Large intestine (tissue), 3 donors: ENCODE data around the gene KLK6. TPM values are rescaled to one million over a fixed set of nuclear protein-coding genes. Genes with fewer than 3 reads are reported as not detected.
A peak's percentile ranks its signal among the peaks of the same experiment; 100 is the strongest.
"Not testable (repeated sequence)": the region's sequence is repeated elsewhere in the genome, so short reads cannot be mapped to it uniquely, and the experiment has no call there.

Source experiments
- DNase-seq, 2 donors: peaks; one replicate each; pipeline versions ENCODE4 v3.0.0 to v3.0.0-alpha.2; 2013
- H3K27ac ChIP-seq: one replicate; pipeline ENCODE4 v1.5.1; 2013; ENCODE audit warnings: low read length
- H3K27me3 ChIP-seq: 2 replicates; pipeline ENCODE4 v1.6.1; 2013; ENCODE audit warnings: low read length; ENCODE audit not compliant: control insufficient read depth, insufficient read depth
- H3K36me3 ChIP-seq: 2 replicates; pipeline ENCODE4 v1.6.1; 2013; ENCODE audit warnings: low read length; ENCODE audit not compliant: control insufficient read depth, insufficient read depth
- H3K4me1 ChIP-seq: one replicate; pipeline ENCODE4 v1.6.1; 2013; ENCODE audit warnings: low read length; ENCODE audit not compliant: control insufficient read depth, insufficient read depth
- H3K4me3 ChIP-seq: one replicate; pipeline ENCODE4 v1.5.1; 2013; ENCODE audit warnings: low read length
- H3K9me3 ChIP-seq: one replicate; pipeline ENCODE4 v1.6.1; 2013; ENCODE audit warnings: mild to moderate bottlenecking, low read depth, low read length, moderate library complexity; ENCODE audit not compliant: control insufficient read depth
- WGBS: methylation state at CpG from one replicate; pipeline ENCODE4 v1.1.5; 2013; ENCODE audit warnings: low lambda C conversion rate; ENCODE audit not compliant: insufficient coverage; 5-methylcytosine and 5-hydroxymethylcytosine counted together
- polyA plus RNA-seq: library from polyadenylated mRNA; unstranded; fragments of 120-200 nt; gene quantifications from one replicate; pipeline ENCODE4 v1.2.1, GENCODE V29; 2013

The KLK6 gene
- polyA plus RNA-seq, 1 donor, result 0.58 TPM

DNA sequence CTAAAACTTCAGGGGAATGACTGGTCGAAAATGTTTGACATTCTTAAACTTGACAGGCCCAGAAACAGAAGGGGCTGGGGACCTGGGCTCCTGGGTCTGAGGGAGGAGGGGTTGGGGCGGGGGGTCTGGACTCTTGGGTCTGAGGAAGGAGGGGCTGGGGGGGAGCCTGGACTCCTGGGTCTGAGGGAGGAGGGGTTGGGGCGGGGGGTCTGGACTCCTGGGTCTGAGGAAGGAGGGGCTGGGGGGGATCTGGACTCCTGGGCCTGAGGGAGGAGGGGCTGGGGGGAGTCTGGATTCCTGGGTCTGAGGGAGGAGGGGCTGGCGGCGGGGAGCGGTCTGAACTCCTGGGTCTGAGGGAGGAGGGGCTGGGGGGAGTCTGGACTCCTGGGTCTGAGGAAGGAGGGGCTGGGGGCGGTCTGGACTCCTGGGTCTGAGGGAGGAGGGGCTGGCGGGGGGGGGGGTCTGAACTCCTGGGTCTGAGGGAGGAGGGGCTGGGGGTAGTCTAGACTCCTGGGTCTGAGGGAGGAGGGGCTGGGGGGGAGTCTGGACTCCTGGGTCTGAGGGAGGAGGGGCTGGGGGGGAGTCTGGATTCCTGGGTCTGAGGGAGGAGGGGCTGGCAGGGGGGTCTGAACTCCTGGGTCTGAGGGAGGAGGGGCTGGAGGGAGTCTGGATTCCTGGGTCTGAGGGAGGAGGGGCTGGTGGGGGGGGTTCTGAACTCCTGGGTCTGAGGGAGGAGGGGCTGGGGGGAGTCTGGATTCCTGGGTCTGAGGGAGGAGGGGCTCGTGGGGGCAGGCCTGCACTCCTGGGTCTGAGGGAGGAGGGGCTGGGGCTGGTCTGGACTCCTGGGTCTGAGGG lies 5.5 kb upstream of the KLK6 start:
- no peak for DNase-seq
- Histone ChIP-seq H3K36me3 (no peaks in the 10 kb centered on the region), H3K27me3 (peaks cover 4% of the 10 kb centered on the region)

DNA sequence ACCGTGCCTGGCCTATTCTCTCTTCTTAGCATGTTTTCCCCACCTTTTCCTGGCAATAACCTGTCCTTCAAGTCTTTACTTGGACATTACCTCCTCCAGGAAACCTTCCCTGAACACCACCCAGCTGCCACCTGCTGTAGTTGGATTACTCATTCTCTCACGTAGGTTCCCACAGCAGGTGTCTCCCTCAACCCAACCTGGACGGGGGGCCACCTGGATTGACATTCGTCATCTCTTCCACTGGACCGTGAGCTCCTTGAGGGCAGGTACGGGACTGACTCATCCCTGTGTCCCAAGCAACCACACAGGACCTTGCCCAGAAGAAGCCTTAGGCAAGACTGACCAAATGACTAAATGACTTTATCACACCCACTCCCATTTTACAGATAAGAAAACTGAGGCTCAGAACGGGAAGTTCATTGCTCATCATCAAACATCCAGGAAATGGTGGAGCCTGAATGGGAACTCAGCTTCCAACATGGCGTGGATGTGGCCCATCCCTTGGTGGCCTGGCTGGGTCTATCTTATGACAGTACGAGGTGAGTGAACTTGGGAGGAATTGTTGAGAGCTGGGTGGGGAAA lies 3.5 kb upstream of the KLK6 start:
- H3K9me3 ChIP-seq, result no peaks in the 10 kb centered on the region
- H3K4me3 ChIP-seq, result no peak overlapping the region
- DNase-seq, result no peak
- WGBS, result no CpG with 5 or more reads among the region's 9 CpGs
- H3K36me3 ChIP-seq, result no peaks in the 10 kb centered on the region
- peaks cover 4% of the 10 kb centered on the region for H3K27me3 ChIP-seq
- H3K27ac ChIP-seq, result no peak overlapping the region
- H3K4me1 ChIP-seq, result no peaks in the 10 kb centered on the region

More for the DNA sequence above, 5.5 kb upstream of the KLK6 start:
- Histone ChIP-seq H3K9me3 (no peaks in the 10 kb centered on the region), H3K4me1 (no peaks in the 10 kb centered on the region), H3K4me3 (no peak overlapping the region), H3K27ac (no peak overlapping the region)
- WGBS, result no CpG with 5 or more reads among the region's 9 CpGs

DNA sequence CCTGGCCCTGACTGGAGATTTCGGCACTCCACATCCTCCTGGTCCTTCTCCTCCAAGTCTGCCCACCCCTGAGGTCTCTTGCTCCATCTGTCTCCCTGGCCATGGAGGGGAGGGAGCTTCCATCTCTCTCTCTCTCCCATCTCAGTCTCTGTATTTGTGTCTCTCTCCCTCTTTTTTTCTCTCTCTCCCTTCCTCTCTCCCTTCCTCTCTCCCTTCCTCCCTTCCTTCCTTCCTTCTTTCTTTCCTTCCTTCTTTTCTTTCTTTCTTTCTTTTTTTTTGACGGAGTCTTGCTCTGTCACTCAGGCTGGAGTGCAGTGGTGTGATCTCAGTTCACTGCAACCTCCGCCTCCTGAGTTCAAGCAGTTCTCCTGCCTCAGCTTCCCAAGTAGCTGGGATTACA lies 419 bp upstream of the KLK6 start:
- H3K27ac ChIP-seq, H3K27me3 ChIP-seq, H3K4me1 ChIP-seq, H3K36me3 ChIP-seq, H3K4me3 ChIP-seq, H3K9me3 ChIP-seq, DNase-seq: not testable (repeated sequence)
- 83% methylated on average over 1 of the region's 3 CpGs for WGBS

DNA sequence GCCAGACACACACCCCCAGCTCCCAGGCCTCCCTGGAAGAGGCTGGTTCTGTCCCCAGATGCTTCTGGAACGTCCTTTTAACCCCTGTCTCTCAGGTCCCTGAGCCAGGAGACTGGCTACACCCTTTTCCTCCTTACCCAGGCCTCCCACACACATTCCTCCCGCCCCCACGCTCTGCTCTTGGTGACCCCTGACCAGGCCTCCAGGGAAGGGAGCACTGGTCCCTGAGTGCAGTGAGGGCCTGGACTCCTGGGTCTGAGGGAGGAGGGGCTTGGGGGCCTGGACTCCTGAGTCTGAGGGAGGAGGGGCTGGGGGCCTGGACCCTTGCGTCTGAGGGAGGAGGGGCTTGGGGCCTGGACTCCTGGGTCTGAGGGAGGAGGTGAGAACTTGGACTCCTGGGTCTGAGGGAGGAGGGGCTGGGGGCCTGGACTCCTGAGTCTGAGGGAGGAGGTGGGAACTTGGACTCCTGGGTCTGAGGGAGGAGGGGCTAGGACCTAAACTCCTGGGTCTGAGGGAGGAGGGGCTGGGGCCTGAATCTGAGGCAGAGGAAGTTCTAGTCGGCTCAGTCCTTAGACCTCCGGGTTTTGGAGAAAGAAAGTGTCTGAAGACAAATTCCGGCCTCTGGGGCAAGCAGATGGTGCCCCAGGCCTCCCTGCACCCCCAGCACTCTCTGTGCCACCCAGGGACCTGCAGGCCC lies 527 bp downstream of the KLK6 start:
- Histone ChIP-seq H3K36me3 (no peaks in the 10 kb centered on the region), H3K27me3 (no peaks in the 10 kb centered on the region), H3K4me1 (no peaks in the 10 kb centered on the region), H3K4me3 (no peak overlapping the region), H3K9me3 (no peaks in the 10 kb centered on the region), H3K27ac (no peak overlapping the region)
- no peak for DNase-seq
- no CpG with 5 or more reads among the region's 7 CpGs for WGBS

DNA sequence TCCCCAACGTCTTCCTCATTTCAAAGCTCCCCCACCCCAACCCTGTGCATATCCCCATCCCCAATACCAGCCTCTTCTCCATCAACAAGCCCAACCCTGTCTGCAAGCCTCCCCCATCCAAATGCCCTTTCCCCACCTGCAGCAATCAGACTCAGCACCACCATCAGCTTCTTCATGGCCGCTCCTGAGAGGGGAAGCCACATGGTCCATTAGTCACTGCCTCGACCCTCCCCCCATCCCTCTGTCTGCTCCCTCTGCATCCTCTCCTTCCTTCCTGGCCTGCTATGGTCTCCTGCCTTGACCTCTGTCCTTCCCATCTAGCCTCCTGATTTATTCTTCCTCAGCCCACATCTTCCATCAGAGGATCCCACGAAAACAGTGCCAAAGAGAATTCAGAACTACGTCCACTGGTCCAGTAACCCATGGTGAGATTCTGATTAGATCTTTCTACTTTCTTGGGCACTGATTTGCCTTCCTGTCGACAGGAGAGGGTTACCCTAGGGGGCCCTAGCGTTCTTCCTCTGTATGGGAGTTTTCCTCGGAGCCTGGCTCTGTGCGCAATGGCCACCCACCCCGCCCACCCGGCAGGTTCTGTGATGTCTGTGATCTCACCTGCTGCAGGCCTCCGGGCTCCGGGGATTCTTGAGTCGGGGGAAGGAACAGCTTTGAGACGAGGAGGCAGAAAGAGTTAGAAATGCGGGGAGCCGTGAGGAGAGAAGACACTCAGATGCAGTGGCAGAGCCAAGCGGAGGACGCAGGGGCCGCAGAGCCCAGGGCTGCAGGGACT lies 1.3 kb downstream of the KLK6 start:
- H3K27me3 ChIP-seq, result no peaks in the 10 kb centered on the region
- no CpG with 5 or more reads among the region's 20 CpGs for WGBS
- no peaks in the 10 kb centered on the region for H3K4me1 ChIP-seq
- H3K4me3 ChIP-seq, result no peak overlapping the region
- H3K9me3 ChIP-seq, result no peaks in the 10 kb centered on the region
- no peak overlapping the region for H3K27ac ChIP-seq
- no peak for DNase-seq
- no peaks in the 10 kb centered on the region for H3K36me3 ChIP-seq

DNA sequence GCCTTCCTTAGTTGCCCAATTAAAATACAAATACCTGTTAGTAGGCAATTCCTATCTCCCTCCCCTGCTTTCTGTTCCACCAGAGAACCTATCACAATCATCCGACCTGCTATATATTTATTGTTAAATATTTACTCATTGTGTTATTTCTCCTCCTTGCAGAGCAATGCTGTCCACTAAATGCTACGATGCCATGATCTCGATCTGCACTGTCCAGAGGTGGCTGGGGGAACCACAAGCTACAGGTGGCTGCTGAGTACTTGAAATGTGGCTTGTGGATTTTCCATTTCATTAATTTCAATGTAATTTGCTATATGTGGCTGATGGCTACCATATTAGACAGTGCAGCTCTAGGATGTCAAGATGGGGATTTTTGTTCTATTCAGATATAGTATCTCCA lies 5.1 kb downstream of the KLK6 start:
- no peak for DNase-seq
- Histone ChIP-seq H3K36me3 (no peaks in the 10 kb centered on the region), H3K4me1 (no peaks in the 10 kb centered on the region), H3K4me3 (no peak overlapping the region), H3K9me3 (no peaks in the 10 kb centered on the region), H3K27me3 (no peaks in the 10 kb centered on the region), H3K27ac (no peak overlapping the region)
- WGBS, result no CpG with 5 or more reads among the region's 3 CpGs

DNA sequence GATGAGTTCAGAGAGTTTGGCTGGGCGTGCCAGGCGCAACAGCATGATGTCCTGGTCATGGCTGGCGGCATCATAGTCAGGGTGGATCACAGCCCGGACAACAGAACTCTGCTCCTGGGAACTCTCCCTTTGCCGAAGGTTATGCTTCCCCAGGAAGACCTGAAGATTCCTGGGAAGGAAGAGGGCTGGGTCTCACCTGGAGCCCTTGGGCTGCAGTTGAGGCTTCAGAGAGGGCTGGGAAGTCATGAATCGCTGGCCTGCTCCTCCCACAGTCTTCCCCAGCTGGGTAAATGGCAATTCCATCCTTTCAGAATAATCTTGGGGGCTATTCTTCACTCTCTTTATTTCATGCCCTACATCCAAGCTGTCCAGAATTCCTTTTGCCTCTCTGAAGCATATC lies 6.0 kb downstream of the KLK6 start:
- H3K36me3 ChIP-seq, result no peaks in the 10 kb centered on the region
- H3K4me3 ChIP-seq, result no peak overlapping the region
- H3K9me3 ChIP-seq, result no peaks in the 10 kb centered on the region
- no peak overlapping the region for H3K27ac ChIP-seq
- H3K4me1 ChIP-seq, result no peaks in the 10 kb centered on the region
- DNase-seq, result no peak
- no CpG with 5 or more reads among the region's 6 CpGs for WGBS
- no peaks in the 10 kb centered on the region for H3K27me3 ChIP-seq

DNA sequence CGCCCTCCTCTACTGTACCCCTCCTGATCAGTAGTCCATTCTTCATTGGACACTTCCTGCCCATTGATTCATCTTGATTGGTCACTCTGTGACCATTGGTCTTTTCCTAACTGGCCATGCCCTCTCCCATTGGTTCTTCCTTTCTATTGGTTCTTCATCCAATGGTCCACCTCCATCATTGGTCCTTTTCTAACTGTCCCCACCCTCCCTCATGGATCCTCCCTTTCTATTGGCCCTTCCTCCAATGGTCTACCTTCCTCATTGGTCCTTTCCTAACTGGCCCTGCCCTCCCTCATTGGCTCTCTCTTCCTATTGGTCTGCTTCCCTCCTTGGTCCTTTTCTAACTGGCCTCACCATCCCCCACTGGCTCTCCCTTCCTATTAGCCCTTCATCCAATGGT lies 7.1 kb downstream of the KLK6 start:
- Histone ChIP-seq H3K4me3 (no peak overlapping the region), H3K27me3 (no peaks in the 10 kb centered on the region), H3K4me1 (no peaks in the 10 kb centered on the region), H3K36me3 (no peaks in the 10 kb centered on the region), H3K27ac (no peak overlapping the region), H3K9me3 (no peaks in the 10 kb centered on the region)
- no CpG with 5 or more reads among the region's 1 CpG for WGBS
- DNase-seq, result no peak

DNA sequence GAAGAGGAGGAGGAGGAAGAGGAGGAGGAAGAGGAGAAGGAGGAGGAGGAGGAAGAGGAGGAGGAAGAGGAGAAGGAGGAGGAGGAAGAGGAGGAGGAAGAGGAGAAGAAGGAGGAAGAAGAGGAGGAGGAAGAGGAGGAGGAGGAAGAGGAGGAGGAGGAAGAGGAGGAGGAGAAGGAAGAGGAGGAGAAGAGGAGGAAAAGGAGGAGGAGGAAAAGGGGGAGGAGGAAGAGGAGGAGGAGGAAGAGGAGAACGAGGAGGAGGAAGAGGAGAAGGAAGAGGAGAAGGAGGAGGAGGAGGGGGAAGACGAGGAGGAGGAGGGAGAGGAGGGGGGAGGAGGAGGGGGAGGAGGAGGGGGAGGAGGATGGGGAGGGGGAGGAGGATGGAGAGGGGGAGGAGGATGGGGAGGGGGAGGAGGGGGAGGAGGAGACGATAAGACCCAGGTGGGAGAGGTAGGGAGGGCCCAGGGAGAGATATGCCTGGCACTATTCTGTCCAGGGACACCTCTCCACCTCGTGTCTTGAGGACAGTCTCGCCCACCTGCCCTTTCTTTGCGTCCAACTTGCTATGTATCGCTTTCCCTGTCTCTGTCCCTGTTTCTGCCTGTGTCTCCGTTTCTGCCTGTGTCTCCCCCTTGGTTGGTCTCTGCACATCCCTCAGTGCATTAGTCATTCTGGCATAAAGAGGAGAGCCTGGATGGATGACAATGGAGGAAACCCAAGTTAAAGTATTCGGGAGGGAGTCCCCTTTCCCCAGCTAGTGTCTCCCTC lies 9.5 kb downstream of the KLK6 start:
- WGBS, result 72% methylated on average over 3 of the region's 9 CpGs
- peak in 1 of 2 donors; percentile 12 for DNase-seq
- no peaks in the 10 kb centered on the region for H3K4me1 ChIP-seq
- H3K27ac ChIP-seq, result no peak overlapping the region
- no peaks in the 10 kb centered on the region for H3K36me3 ChIP-seq
- no peaks in the 10 kb centered on the region for H3K27me3 ChIP-seq
- H3K9me3 ChIP-seq, result no peaks in the 10 kb centered on the region
- no peak overlapping the region for H3K4me3 ChIP-seq
